Glomerular endothelial cell (primary cell): ENCODE data around the gene SLC13A4. TPM values are rescaled to one million over a fixed set of nuclear protein-coding genes. Genes with fewer than 3 reads are reported as not detected.
"Not testable (repeated sequence)": the region's sequence is repeated elsewhere in the genome, so short reads cannot be mapped to it uniquely, and the experiment has no call there.

Experiments used
- DNase-seq: peaks from one replicate; pipeline ENCODE4 v3.0.0-alpha.2; 2011; ENCODE audit warnings: low read depth, low spot score; ENCODE audit errors: extremely low read depth
- total RNA-seq: library from RNA; depleted of rRNA; stranded (reverse); fragments of >200 nt; gene quantifications from 2 replicates; pipeline ENCODE4 v1.2.3, GENCODE V29; 2015

The SLC13A4 gene
- total RNA-seq, 1 donor from 2014 or later = not detected

- no peak for DNase-seq
These were observed 61.1 kb downstream of the SLC13A4 start for GRCh38 chr7:135666846-135667245.

GRCh38 chr7:135666156-135666555, 61.8 kb downstream of the SLC13A4 start:
- DNase-seq = no peak

- DNase-seq = no peak
These were observed 62.9 kb downstream of the SLC13A4 start for GRCh38 chr7:135665042-135665441.

- DNase-seq = no peak
These were observed 63.9 kb downstream of the SLC13A4 start for GRCh38 chr7:135664046-135664589.

- no peak for DNase-seq
These were observed 65.4 kb downstream of the SLC13A4 start, which contains the start of gene STMP1 for GRCh38 chr7:135662373-135663114. Gene STMP1 (plus strand): TSS chr7:135662514.

GRCh38 chr7:135662123-135662372, 65.9 kb downstream of the SLC13A4 start:
- DNase-seq = no peak

- DNase-seq = no peak
These were observed 66.5 kb downstream of the SLC13A4 start for GRCh38 chr7:135661311-135662122.

- DNase-seq = no peak
These were observed 68.7 kb downstream of the SLC13A4 start for GRCh38 chr7:135659159-135659846.

GRCh38 chr7:135658564-135658963, 69.4 kb downstream of the SLC13A4 start:
- no peak for DNase-seq

- no peak for DNase-seq
These were observed 74.5 kb downstream of the SLC13A4 start for GRCh38 chr7:135653340-135654080.

- no peak for DNase-seq
These were observed 77.0 kb downstream of the SLC13A4 start for GRCh38 chr7:135650831-135651573.

GRCh38 chr7:135648235-135648634, 79.8 kb downstream of the SLC13A4 start:
- DNase-seq = no peak

GRCh38 chr7:135647755-135648154, 80.2 kb downstream of the SLC13A4 start:
- no peak for DNase-seq

GRCh38 chr7:135645296-135645904, 82.6 kb downstream of the SLC13A4 start:
- DNase-seq = no peak

- DNase-seq = no peak
These were observed 83.3 kb downstream of the SLC13A4 start for GRCh38 chr7:135644729-135645128.

GRCh38 chr7:135644154-135644553, 83.8 kb downstream of the SLC13A4 start:
- DNase-seq = no peak

GRCh38 chr7:135639690-135640089, 88.3 kb downstream of the SLC13A4 start:
- DNase-seq = not testable (repeated sequence)

- DNase-seq = no peak
These were observed 93.7 kb downstream of the SLC13A4 start for GRCh38 chr7:135634191-135634878.
